Measurements from ENCODE around the gene B4GAT1. TPM values are rescaled to one million over a fixed set of nuclear protein-coding genes. Genes with fewer than 3 reads are reported as not detected.
A peak's percentile ranks its signal among the peaks of the same experiment; 100 is the strongest.

B4GAT1 gene
- total and polyA plus RNA-seq, 2 of the 13 experiments (the other 11 are each of a cell fraction or from before 2014, with no cell fraction given) = 40.4 to 109 TPM

GRCh38 chr11:66328302-66329144 is 18.9 kb downstream of the B4GAT1 start (continued):
- TF ChIP-seq, protein P1, sequence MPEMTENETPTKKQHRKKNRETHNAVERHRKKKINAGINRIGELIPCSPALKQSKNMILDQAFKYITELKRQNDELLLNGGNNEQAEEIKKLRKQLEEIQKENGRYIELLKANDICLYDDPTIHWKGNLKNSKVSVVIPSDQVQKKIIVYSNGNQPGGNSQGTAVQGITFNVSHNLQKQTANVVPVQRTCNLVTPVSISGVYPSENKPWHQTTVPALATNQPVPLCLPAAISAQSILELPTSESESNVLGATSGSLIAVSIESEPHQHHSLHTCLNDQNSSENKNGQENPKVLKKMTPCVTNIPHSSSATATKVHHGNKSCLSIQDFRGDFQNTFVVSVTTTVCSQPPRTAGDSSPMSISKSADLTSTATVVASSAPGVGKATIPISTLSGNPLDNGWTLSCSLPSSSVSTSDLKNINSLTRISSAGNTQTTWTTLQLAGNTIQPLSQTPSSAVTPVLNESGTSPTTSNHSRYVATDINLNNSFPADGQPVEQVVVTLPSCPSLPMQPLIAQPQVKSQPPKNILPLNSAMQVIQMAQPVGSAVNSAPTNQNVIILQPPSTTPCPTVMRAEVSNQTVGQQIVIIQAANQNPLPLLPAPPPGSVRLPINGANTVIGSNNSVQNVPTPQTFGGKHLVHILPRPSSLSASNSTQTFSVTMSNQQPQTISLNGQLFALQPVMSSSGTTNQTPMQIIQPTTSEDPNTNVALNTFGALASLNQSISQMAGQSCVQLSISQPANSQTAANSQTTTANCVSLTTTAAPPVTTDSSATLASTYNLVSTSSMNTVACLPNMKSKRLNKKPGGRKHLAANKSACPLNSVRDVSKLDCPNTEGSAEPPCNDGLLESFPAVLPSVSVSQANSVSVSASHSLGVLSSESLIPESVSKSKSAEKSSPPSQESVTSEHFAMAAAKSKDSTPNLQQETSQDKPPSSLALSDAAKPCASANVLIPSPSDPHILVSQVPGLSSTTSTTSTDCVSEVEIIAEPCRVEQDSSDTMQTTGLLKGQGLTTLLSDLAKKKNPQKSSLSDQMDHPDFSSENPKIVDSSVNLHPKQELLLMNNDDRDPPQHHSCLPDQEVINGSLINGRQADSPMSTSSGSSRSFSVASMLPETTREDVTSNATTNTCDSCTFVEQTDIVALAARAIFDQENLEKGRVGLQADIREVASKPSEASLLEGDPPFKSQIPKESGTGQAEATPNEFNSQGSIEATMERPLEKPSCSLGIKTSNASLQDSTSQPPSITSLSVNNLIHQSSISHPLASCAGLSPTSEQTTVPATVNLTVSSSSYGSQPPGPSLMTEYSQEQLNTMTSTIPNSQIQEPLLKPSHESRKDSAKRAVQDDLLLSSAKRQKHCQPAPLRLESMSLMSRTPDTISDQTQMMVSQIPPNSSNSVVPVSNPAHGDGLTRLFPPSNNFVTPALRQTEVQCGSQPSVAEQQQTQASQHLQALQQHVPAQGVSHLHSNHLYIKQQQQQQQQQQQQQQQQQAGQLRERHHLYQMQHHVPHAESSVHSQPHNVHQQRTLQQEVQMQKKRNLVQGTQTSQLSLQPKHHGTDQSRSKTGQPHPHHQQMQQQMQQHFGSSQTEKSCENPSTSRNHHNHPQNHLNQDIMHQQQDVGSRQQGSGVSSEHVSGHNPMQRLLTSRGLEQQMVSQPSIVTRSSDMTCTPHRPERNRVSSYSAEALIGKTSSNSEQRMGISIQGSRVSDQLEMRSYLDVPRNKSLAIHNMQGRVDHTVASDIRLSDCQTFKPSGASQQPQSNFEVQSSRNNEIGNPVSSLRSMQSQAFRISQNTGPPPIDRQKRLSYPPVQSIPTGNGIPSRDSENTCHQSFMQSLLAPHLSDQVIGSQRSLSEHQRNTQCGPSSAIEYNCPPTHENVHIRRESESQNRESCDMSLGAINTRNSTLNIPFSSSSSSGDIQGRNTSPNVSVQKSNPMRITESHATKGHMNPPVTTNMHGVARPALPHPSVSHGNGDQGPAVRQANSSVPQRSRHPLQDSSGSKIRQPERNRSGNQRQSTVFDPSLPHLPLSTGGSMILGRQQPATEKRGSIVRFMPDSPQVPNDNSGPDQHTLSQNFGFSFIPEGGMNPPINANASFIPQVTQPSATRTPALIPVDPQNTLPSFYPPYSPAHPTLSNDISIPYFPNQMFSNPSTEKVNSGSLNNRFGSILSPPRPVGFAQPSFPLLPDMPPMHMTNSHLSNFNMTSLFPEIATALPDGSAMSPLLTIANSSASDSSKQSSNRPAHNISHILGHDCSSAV (CRISPR knock-in tag; IDR thresholded peaks at IDR 0.05; ENCODE audit: borderline replicate concordance) = no peak
- TF ChIP-seq, protein P2, sequence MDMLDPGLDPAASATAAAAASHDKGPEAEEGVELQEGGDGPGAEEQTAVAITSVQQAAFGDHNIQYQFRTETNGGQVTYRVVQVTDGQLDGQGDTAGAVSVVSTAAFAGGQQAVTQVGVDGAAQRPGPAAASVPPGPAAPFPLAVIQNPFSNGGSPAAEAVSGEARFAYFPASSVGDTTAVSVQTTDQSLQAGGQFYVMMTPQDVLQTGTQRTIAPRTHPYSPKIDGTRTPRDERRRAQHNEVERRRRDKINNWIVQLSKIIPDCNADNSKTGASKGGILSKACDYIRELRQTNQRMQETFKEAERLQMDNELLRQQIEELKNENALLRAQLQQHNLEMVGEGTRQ (IDR thresholded peaks at IDR 0.05; ENCODE audit: low read depth, low read length) = peak; percentile 53; the same call in 1 of the 2 replicates
- TF ChIP-seq, protein P2 (CRISPR knock-in tag; IDR thresholded peaks at IDR 0.05; ENCODE audit: borderline replicate concordance) = no peak; the same call in 1 of the 2 replicates
- TF ChIP-seq ZNF441 (CRISPR knock-in tag; IDR thresholded peaks at IDR 0.05; ENCODE audit: borderline replicate concordance) (no peak), ZBTB1 (CRISPR knock-in tag; IDR thresholded peaks at IDR 0.05; ENCODE audit: borderline replicate concordance) (no peak), ZNF567 (CRISPR knock-in tag; IDR thresholded peaks at IDR 0.05; ENCODE audit: borderline replicate concordance) (no peak; the same call in 1 of the 2 replicates), ZFY (CRISPR knock-in tag; IDR thresholded peaks at IDR 0.05) (peak; percentile 67), WIZ (CRISPR knock-in tag; IDR thresholded peaks at IDR 0.05) (no peak), ZNF431 (CRISPR knock-in tag; IDR thresholded peaks at IDR 0.05; ENCODE audit: borderline replicate concordance, low read depth) (no peak)
- TF ChIP-seq, protein P3, sequence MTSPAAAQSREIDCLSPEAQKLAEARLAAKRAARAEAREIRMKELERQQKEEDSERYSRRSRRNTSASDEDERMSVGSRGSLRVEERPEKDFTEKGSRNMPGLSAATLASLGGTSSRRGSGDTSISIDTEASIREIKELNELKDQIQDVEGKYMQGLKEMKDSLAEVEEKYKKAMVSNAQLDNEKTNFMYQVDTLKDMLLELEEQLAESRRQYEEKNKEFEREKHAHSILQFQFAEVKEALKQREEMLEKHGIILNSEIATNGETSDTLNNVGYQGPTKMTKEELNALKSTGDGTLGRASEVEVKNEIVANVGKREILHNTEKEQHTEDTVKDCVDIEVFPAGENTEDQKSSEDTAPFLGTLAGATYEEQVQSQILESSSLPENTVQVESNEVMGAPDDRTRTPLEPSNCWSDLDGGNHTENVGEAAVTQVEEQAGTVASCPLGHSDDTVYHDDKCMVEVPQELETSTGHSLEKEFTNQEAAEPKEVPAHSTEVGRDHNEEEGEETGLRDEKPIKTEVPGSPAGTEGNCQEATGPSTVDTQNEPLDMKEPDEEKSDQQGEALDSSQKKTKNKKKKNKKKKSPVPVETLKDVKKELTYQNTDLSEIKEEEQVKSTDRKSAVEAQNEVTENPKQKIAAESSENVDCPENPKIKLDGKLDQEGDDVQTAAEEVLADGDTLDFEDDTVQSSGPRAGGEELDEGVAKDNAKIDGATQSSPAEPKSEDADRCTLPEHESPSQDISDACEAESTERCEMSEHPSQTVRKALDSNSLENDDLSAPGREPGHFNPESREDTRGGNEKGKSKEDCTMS (CRISPR knock-in tag; conservative IDR thresholded peaks at IDR 0.05) = 0 out of 2 replicates have a peak, but pooled peaks have one; percentile 51
- TF ChIP-seq, protein P4, sequence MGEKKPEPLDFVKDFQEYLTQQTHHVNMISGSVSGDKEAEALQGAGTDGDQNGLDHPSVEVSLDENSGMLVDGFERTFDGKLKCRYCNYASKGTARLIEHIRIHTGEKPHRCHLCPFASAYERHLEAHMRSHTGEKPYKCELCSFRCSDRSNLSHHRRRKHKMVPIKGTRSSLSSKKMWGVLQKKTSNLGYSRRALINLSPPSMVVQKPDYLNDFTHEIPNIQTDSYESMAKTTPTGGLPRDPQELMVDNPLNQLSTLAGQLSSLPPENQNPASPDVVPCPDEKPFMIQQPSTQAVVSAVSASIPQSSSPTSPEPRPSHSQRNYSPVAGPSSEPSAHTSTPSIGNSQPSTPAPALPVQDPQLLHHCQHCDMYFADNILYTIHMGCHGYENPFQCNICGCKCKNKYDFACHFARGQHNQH (CRISPR knock-in tag; IDR thresholded peaks at IDR 0.05) = peak; percentile 86; the same call in 1 of the 2 replicates
